HG03039 (cell line): ENCODE measurements around the gene CNN2.

ENCODE experiments used
- ATAC-seq: cut with Tn5 transposase; IDR thresholded peaks from one replicate; pipeline ENCODE4 v1.9.1; 2021; ENCODE audit warnings: mild to moderate bottlenecking, moderate library complexity; ENCODE audit not compliant: unreplicated experiment

Gene CNN2

GRCh38 chr19:995051-995827 lies 31.2 kb upstream of the CNN2 start:
- ATAC-seq, result no peak

GRCh38 chr19:996051-996838 lies 30.2 kb upstream of the CNN2 start:
- no peak for ATAC-seq

GRCh38 chr19:998064-998463 lies 28.3 kb upstream of the CNN2 start:
- no peak for ATAC-seq

GRCh38 chr19:999379-999719 lies 27.1 kb upstream of the CNN2 start:
- ATAC-seq, result no peak

GRCh38 chr19:1000095-1000494 lies 26.3 kb upstream of the CNN2 start, which contains the start of gene GRIN3B:
GRIN3B (plus strand) TSS chr19:1000419; CDS start chr19:1000438, 19 bp downstream.
- no peak for ATAC-seq

GRCh38 chr19:1000591-1001537 lies 25.5 kb upstream of the CNN2 start:
- ATAC-seq, result no peak

- ATAC-seq, result no peak
These were observed 24.8 kb upstream of the CNN2 start for GRCh38 chr19:1001538-1002166.

- ATAC-seq, result no peak
These were observed 23.8 kb upstream of the CNN2 start for GRCh38 chr19:1002600-1002999.

- ATAC-seq, result no peak
These were observed 23.1 kb upstream of the CNN2 start for GRCh38 chr19:1003283-1003682.

GRCh38 chr19:1004204-1004802 lies 22.1 kb upstream of the CNN2 start:
- no peak for ATAC-seq

- no peak for ATAC-seq
These were observed 21.4 kb upstream of the CNN2 start for GRCh38 chr19:1004803-1005664.

- no peak for ATAC-seq
These were observed 19.6 kb upstream of the CNN2 start for GRCh38 chr19:1006711-1007398.

- ATAC-seq, result no peak
These were observed 18.8 kb upstream of the CNN2 start for GRCh38 chr19:1007399-1008251.

GRCh38 chr19:1008268-1009040 lies 18.0 kb upstream of the CNN2 start:
- no peak for ATAC-seq

GRCh38 chr19:1009041-1009980 lies 17.1 kb upstream of the CNN2 start:
- no peak for ATAC-seq

- ATAC-seq, result no peak
These were observed 16.3 kb upstream of the CNN2 start for GRCh38 chr19:1009981-1010538.
